Gastroesophageal sphincter (tissue), 4 donors: ENCODE data around the gene BIRC6. TPM values are rescaled to one million over a fixed set of nuclear protein-coding genes. Genes with fewer than 3 reads are reported as not detected.

Experiments used
- ATAC-seq: fragments of 150-250 bp; one replicate; pipeline ENCODE4 v1.9.1; 2016; ENCODE audit warnings: mild to moderate bottlenecking, moderate library complexity
- H3K27ac ChIP-seq, 4 donors: fragments of 200-600 bp; sonication (generic) in 3 of 4; 1 replicate in 3 of 4; 2 replicates in 1 of 4; pipeline ENCODE4 v1.5.1; 2016 to 2019
- H3K27me3 ChIP-seq: fragments of 200-600 bp; sonication (generic); one replicate; pipeline ENCODE4 v1.5.1; 2019
- H3K36me3 ChIP-seq, 2 donors: fragments of 200-600 bp; sonication (generic); one replicate each; pipeline ENCODE4 v1.5.1; 2019; ENCODE audit warnings: control low read depth in 1 of 2
- H3K4me1 ChIP-seq, 3 donors: fragments of 200-600 bp; sonication (generic); 1 replicate in 2 of 3; 2 replicates in 1 of 3; pipeline ENCODE4 v1.5.1; 2016 to 2019; ENCODE audit warnings: control low read depth in 2 of 3
- H3K4me3 ChIP-seq, 2 donors: fragments of 200-600 bp; sonication (generic); one replicate each; pipeline ENCODE4 v1.5.1; 2019; ENCODE audit warnings: mild to moderate bottlenecking in 1 of 2, moderate library complexity in 1 of 2
- H3K9me3 ChIP-seq, 3 donors: fragments of 200-600 bp; sonication (generic); one replicate each; pipeline ENCODE4 v1.5.1; 2017 to 2019; ENCODE audit warnings: control low read depth in 2 of 3
- EP300 ChIP-seq: sonication (generic); formaldehyde crosslinking; IDR thresholded peaks from one replicate; pipeline ENCODE4 v1.6.1; 2017; ENCODE audit warnings: antibody characterized with exemption, mild to moderate bottlenecking
- POLR2A ChIP-seq, 2 donors: fragments of 450-650 bp; IDR thresholded peaks; one replicate each; pipeline ENCODE4 v1.6.1; 2017; ENCODE audit warnings: antibody characterized with exemption in 2 of 2, mild to moderate bottlenecking in 2 of 2, moderate library complexity in 1 of 2
- POLR2AphosphoS5 ChIP-seq: sonication (generic); formaldehyde crosslinking; IDR thresholded peaks from one replicate; pipeline ENCODE4 v1.6.1; 2017; ENCODE audit warnings: antibody characterized with exemption
- WGBS, 2 donors: methylation state at CpG; one replicate each; pipeline ENCODE4 v1.1.5; 2018; ENCODE audit warnings: low coverage in 1 of 2; 5-methylcytosine and 5-hydroxymethylcytosine counted together
- total RNA-seq, 4 donors: library from RNA; depleted of rRNA; stranded (reverse); fragments of >200 nt; gene quantifications; one replicate each; pipeline ENCODE4 v1.1.0, GENCODE V29; 2016
- TF ChIP-seq, protein P1 (sequence below), 4 experiments: fragments of 200-600 bp in 2 of 4; fragments of 450-650 bp in 2 of 4; sonication (generic) in 1 of 4; IDR thresholded peaks; one replicate each; pipeline ENCODE4 v1.5.1; 2017 to 2019; ENCODE audit warnings: antibody characterized with exemption in 4 of 4, mild to moderate bottlenecking in 2 of 4, moderate library complexity in 2 of 4

The BIRC6 gene
- total RNA-seq, 4 donors from 2014 or later, result 69.5 to 168 (median 92.7) TPM

- Histone ChIP-seq H3K36me3 (peaks cover 0 to 39% of the 10 kb centered on the region in 2 donors), H3K9me3 (no peaks in the 10 kb centered on the region), H3K4me1 (no peaks in the 10 kb centered on the region), H3K27me3 (no peaks in the 10 kb centered on the region), H3K27ac (no peak overlapping the region), H3K4me3 (no peak overlapping the region)
- no peak for TF ChIP-seq POLR2AphosphoS5
- TF ChIP-seq, protein P1, sequence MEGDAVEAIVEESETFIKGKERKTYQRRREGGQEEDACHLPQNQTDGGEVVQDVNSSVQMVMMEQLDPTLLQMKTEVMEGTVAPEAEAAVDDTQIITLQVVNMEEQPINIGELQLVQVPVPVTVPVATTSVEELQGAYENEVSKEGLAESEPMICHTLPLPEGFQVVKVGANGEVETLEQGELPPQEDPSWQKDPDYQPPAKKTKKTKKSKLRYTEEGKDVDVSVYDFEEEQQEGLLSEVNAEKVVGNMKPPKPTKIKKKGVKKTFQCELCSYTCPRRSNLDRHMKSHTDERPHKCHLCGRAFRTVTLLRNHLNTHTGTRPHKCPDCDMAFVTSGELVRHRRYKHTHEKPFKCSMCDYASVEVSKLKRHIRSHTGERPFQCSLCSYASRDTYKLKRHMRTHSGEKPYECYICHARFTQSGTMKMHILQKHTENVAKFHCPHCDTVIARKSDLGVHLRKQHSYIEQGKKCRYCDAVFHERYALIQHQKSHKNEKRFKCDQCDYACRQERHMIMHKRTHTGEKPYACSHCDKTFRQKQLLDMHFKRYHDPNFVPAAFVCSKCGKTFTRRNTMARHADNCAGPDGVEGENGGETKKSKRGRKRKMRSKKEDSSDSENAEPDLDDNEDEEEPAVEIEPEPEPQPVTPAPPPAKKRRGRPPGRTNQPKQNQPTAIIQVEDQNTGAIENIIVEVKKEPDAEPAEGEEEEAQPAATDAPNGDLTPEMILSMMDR (IDR thresholded peaks at IDR 0.05), result no peak
- TF ChIP-seq EP300, result no peak
- no peak for TF ChIP-seq POLR2A (IDR thresholded peaks at IDR 0.05)
- no peak for ATAC-seq
- 87 to 89% methylated on average over 3 of the region's 3 CpGs for WGBS, 2 donors
Measured at GRCh38 chr2:32572030-32572429, 215.2 kb downstream of the BIRC6 start.

DNA sequence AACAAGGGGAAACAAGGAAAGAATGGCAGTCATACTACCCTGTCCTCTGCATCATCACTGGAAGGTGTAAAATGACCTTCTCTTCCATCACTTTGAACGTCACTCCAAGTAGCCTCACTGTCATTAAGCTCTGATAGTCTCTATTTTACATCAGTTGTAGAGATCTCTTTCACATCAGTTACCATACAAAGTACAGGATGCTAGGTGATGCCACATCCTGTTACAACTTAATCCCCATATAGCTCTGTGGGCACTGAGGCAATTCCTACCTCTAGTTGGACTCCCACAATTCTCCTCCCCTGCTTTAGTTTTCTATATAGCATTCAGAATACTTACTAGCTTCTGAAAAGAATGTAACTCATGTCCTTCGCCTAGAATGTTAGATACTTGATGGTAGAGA, 215.9 kb downstream of the BIRC6 start:
- H3K4me1 ChIP-seq, result no peaks in the 10 kb centered on the region
- no peak overlapping the region for H3K4me3 ChIP-seq
- WGBS, 2 donors, result 81 to 100% methylated on average over 2 of the region's 2 CpGs
- TF ChIP-seq POLR2A (IDR thresholded peaks at IDR 0.05), result no peak
- TF ChIP-seq, protein P1 (IDR thresholded peaks at IDR 0.05), result no peak
- no peak for TF ChIP-seq POLR2AphosphoS5
- no peak for TF ChIP-seq EP300
- no peaks in the 10 kb centered on the region for H3K9me3 ChIP-seq
- H3K27ac ChIP-seq, result no peak overlapping the region
- no peak for ATAC-seq
- peaks cover 0 to 32% of the 10 kb centered on the region in 2 donors for H3K36me3 ChIP-seq
- no peaks in the 10 kb centered on the region for H3K27me3 ChIP-seq

DNA sequence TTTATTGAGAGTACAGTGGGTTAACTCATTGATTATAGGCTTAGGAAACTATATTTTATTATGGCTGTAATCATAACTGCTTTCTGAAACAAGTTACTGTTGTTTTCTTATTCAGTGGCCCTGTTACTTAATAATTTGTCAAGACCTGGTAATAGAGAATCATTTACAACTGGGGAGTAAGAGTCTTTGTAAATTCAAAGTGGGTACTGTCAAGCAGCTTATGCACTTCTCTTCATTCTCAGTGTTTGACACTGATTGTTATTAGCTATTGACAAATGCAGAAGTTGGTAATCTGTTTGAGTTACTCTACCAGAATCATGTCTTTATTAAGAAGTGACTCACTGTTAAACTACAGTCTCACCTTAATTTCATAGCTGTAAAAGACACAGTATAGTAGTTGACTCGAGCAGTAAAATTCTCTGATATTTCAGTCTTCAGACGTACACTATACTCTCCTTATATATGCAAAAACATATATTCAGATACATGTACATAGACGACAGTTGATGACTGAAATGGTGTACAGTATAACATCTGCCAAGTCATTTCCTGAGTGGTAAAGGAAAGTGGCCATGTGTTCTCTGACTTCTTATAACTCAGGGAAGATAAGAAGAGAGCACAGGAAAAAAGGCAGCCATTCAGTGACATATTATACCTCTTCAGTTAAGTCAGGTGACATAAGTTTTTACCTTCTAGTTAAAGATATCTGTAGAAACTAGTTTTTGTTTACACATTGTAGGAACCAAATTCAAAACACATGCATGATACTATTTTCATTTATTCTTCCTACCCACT, 235.0 kb downstream of the BIRC6 start:
- TF ChIP-seq EP300 (no peak), POLR2AphosphoS5 (no peak), POLR2A (IDR thresholded peaks at IDR 0.05) (no peak)
- TF ChIP-seq, protein P1 (IDR thresholded peaks at IDR 0.05), result no peak
- 57 to 83% methylated on average over 1 to 3 of the region's 3 CpGs for WGBS, 2 donors
- no peaks in the 10 kb centered on the region for H3K4me1 ChIP-seq
- no peak overlapping the region for H3K27ac ChIP-seq
- ATAC-seq, result no peak
- no peaks in the 10 kb centered on the region for H3K9me3 ChIP-seq
- H3K36me3 ChIP-seq, result peaks cover 0 to 14% of the 10 kb centered on the region in 2 donors
- no peaks in the 10 kb centered on the region for H3K27me3 ChIP-seq
- no peak overlapping the region for H3K4me3 ChIP-seq

- no peaks in the 10 kb centered on the region for H3K4me1 ChIP-seq
- ATAC-seq, result no peak
- peaks cover 0 to 34% of the 10 kb centered on the region in 2 donors for H3K36me3 ChIP-seq
- TF ChIP-seq POLR2A (IDR thresholded peaks at IDR 0.05) (no peak), EP300 (no peak), POLR2AphosphoS5 (no peak)
- TF ChIP-seq, protein P1 (IDR thresholded peaks at IDR 0.05), result no peak
- H3K27ac ChIP-seq, result no peak overlapping the region
- H3K9me3 ChIP-seq, result no peaks in the 10 kb centered on the region
- H3K27me3 ChIP-seq, result no peaks in the 10 kb centered on the region
- 89 to 93% methylated on average over 3 of the region's 3 CpGs for WGBS, 2 donors
- no peak overlapping the region for H3K4me3 ChIP-seq
Measured at GRCh38 chr2:32594573-32594972, 237.8 kb downstream of the BIRC6 start.

GRCh38 chr2:32611366-32611765, 254.5 kb downstream of the BIRC6 start:
- peaks cover 3 to 95% of the 10 kb centered on the region in 2 donors for H3K36me3 ChIP-seq
- 100% methylated on average over 1 to 2 of the region's 2 CpGs for WGBS, 2 donors

More at GRCh38 chr2:32611366-32611765, 254.5 kb downstream of the BIRC6 start:
- no peak for TF ChIP-seq EP300
- TF ChIP-seq, protein P1 (IDR thresholded peaks at IDR 0.05), result no peak
- H3K27me3 ChIP-seq, result no peaks in the 10 kb centered on the region
- H3K9me3 ChIP-seq, result no peaks in the 10 kb centered on the region
- ATAC-seq, result no peak
- H3K27ac ChIP-seq, result no peak overlapping the region
- H3K4me3 ChIP-seq, result no peak overlapping the region
- H3K4me1 ChIP-seq, result no peaks in the 10 kb centered on the region
